CD4-positive, CD25-positive, alpha-beta regulatory T cell (primary cell): Measurements from ENCODE around the gene TMEM11. TPM values are rescaled to one million over a fixed set of nuclear protein-coding genes. Genes with fewer than 3 reads are reported as not detected.

Experiments used
- ATAC-seq, 2 donors: fragments of 150-1000 bp; cut with Tn5 transposase; one replicate each; pipeline ENCODE4 v1.10.0; 2021; ENCODE audit warnings: low read depth in 2 of 2, moderate number of reproducible peaks in 2 of 2, moderate library complexity in 1 of 2
- DNase-seq, 3 donors: peaks; one replicate each; pipeline versions ENCODE4 v3.0.0 to v3.0.0-alpha.2; 2012 to 2022; ENCODE audit warnings: mixed read lengths in 1 of 3
- H3K27ac ChIP-seq: one replicate; pipeline ENCODE4 v1.7.0; 2013; ENCODE audit warnings: mild to moderate bottlenecking, low read length; ENCODE audit not compliant: insufficient read depth, poor library complexity, severe bottlenecking
- H3K27me3 ChIP-seq: one replicate; pipeline ENCODE4 v1.7.0; 2013; ENCODE audit warnings: low read length; ENCODE audit not compliant: control insufficient read depth, insufficient read depth
- H3K36me3 ChIP-seq: one replicate; pipeline ENCODE4 v1.7.0; 2013; ENCODE audit warnings: mild to moderate bottlenecking, low read length, moderate library complexity; ENCODE audit not compliant: control insufficient read depth, insufficient read depth
- H3K4me1 ChIP-seq: 2 replicates; pipeline ENCODE4 v1.7.0; 2013; ENCODE audit warnings: mild to moderate bottlenecking, low read length; ENCODE audit not compliant: insufficient read depth, control insufficient read depth, poor library complexity, severe bottlenecking
- H3K4me3 ChIP-seq: one replicate; pipeline ENCODE4 v1.7.0; 2013; ENCODE audit warnings: low read depth, mild to moderate bottlenecking, low read length, moderate library complexity
- H3K9me3 ChIP-seq, 2 experiments: 1 replicate in 1 of 2; 2 replicates in 1 of 2; pipeline ENCODE4 v1.7.0; 2013; ENCODE audit warnings: low read length in 2 of 2, mild to moderate bottlenecking in 1 of 2, moderate library complexity in 1 of 2; ENCODE audit not compliant: control insufficient read depth in 2 of 2
- H3K27ac Mint-ChIP-seq, 3 donors: one replicate each; pipeline ENCODE4 v1.8.0; 2020 to 2022; ENCODE audit warnings: mild to moderate bottlenecking in 3 of 3, mixed read lengths in 3 of 3, moderate library complexity in 2 of 3
- H3K27me3 Mint-ChIP-seq: one replicate; pipeline ENCODE4 v1.8.0; 2022; ENCODE audit warnings: mild to moderate bottlenecking, mixed read lengths
- H3K36me3 Mint-ChIP-seq: one replicate; pipeline ENCODE4 v1.8.0; 2020; ENCODE audit warnings: mixed read lengths
- H3K4me1 Mint-ChIP-seq, 4 donors: one replicate each; pipeline ENCODE4 v1.8.0; 2020 to 2022; ENCODE audit warnings: mixed read lengths in 4 of 4, mild to moderate bottlenecking in 1 of 4
- H3K4me3 Mint-ChIP-seq, 4 donors: one replicate each; pipeline ENCODE4 v1.8.0; 2020 to 2022; ENCODE audit warnings: mild to moderate bottlenecking in 4 of 4, mixed read lengths in 4 of 4, moderate library complexity in 3 of 4
- H3K9me3 Mint-ChIP-seq, 7 donors: one replicate each; pipeline ENCODE4 v1.8.0; 2020 to 2022; ENCODE audit warnings: mixed read lengths in 7 of 7, mild to moderate bottlenecking in 3 of 7, moderate library complexity in 2 of 7
- polyA plus RNA-seq, 4 donors: library from polyadenylated mRNA; unstranded; fragments of 300-500 nt; fragmentation: Illumina TruSeq; gene quantifications; one replicate each; pipeline ENCODE4 v1.2.3, GENCODE V29; 2021
- total RNA-seq: library from RNA; stranded (reverse); gene quantifications from one replicate; pipeline ENCODE4 v1.2.3, GENCODE V29; 2022

The TMEM11 gene
- total and polyA plus RNA-seq, 5 donors from 2014 or later = 16.1 to 50.3 (median 43.2) TPM

DNA sequence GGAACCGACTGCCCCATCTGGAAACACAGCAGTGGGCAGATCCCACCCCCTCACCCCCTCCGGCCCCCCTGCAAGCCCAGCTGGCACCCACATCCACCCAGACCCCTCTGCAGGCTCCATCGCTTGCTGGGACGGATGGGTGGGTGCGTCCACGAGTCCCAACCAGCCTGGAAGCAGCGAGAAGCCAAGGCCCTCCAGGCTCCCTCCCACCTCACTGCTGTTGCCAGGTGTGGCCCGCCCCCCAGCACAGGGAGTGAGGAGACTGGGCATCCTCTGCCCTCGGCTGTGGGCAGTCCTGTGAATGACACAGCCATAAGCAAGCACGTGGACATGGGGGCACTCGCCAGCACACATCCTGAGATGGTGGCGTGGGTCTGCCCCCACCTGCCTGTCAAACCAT, 11.4 kb downstream of the TMEM11 start:
- H3K36me3 Mint-ChIP-seq = peaks cover 12% of the 10 kb centered on the region
- DNase-seq (no peak), ATAC-seq (no peak)
- no peak overlapping the region for H3K27ac ChIP-seq
- no peak overlapping the region for H3K27ac Mint-ChIP-seq
- H3K4me3 ChIP-seq = no peak overlapping the region
- no peaks in the 10 kb centered on the region for H3K9me3 Mint-ChIP-seq
- H3K4me3 Mint-ChIP-seq = no peak overlapping the region
- peaks cover 27% of the 10 kb centered on the region for H3K36me3 ChIP-seq
- H3K4me1 ChIP-seq = peaks cover 9% of the 10 kb centered on the region
- no peaks in the 10 kb centered on the region for H3K9me3 ChIP-seq
- H3K4me1 Mint-ChIP-seq = peaks cover 0 to 38% (median 18%) of the 10 kb centered on the region in 4 donors
- H3K27me3 Mint-ChIP-seq = no peaks in the 10 kb centered on the region
- H3K27me3 ChIP-seq = no peaks in the 10 kb centered on the region

DNA sequence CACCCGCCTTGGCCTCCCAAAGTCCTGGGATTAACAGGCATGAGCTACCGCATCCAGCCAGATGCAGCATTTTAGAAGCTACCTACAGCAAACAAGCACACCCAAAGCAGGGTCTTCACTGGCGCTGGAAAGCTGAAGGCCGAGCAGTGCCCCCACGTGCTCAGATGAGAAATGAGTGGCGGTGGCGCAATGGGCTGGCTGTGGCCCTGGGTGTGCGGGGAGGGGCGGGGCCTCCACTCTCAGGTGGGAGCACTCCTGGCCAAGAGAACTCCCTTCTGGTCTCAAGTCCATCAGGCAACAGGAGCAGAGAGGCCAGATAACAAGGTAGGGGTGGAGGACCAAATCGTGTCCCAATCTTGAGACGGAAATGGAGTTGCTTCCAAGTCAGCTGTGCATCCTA, 12.1 kb downstream of the TMEM11 start:
- peaks cover 33% of the 10 kb centered on the region for H3K36me3 ChIP-seq

DNA sequence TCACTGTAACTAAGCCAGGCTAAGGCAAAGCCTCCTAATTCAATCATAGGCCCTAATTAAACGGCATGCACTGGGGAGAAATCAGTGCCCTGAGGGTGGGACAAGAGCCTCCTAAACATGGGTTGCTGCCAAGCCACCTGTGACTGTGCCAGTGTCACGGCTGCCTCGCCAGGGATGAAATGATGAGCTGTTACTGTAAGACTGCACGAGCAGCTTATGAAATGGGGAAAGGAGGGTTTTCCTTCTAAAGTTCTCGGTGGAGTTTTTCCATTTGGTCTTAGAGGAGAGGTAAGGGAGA, 12.7 kb downstream of the TMEM11 start:
- peak overlapping the region in 1 of 4 donors; percentile 24 for H3K4me3 Mint-ChIP-seq
- H3K4me1 ChIP-seq = peaks cover 4% of the 10 kb centered on the region
- no peak overlapping the region for H3K27ac ChIP-seq
- peak overlapping the region; percentile 45 to 82 (median 51) for H3K27ac Mint-ChIP-seq
- no peak overlapping the region for H3K4me3 ChIP-seq
- ATAC-seq = no peak
- H3K36me3 Mint-ChIP-seq = peaks cover 22% of the 10 kb centered on the region
- H3K4me1 Mint-ChIP-seq = peaks cover 0 to 40% (median 21%) of the 10 kb centered on the region in 4 donors
- no peaks in the 10 kb centered on the region for H3K9me3 ChIP-seq
- H3K27me3 ChIP-seq = no peaks in the 10 kb centered on the region
- no peaks in the 10 kb centered on the region for H3K9me3 Mint-ChIP-seq
- no peaks in the 10 kb centered on the region for H3K27me3 Mint-ChIP-seq
- no peak for DNase-seq
- H3K36me3 ChIP-seq = peaks cover 36% of the 10 kb centered on the region

More for the DNA sequence above, 12.1 kb downstream of the TMEM11 start:
- no peaks in the 10 kb centered on the region for H3K9me3 Mint-ChIP-seq
- peaks cover 0 to 40% (median 19%) of the 10 kb centered on the region in 4 donors for H3K4me1 Mint-ChIP-seq
- Histone ChIP-seq H3K27me3 (no peaks in the 10 kb centered on the region), H3K9me3 (no peaks in the 10 kb centered on the region), H3K4me1 (peaks cover 9% of the 10 kb centered on the region), H3K4me3 (no peak overlapping the region), H3K27ac (no peak overlapping the region)
- no peak overlapping the region for H3K27ac Mint-ChIP-seq
- DNase-seq (no peak), ATAC-seq (no peak)
- no peak overlapping the region for H3K4me3 Mint-ChIP-seq
- no peaks in the 10 kb centered on the region for H3K27me3 Mint-ChIP-seq
- H3K36me3 Mint-ChIP-seq = peaks cover 17% of the 10 kb centered on the region

GRCh38 chr17:21200590-21201297, 13.2 kb downstream of the TMEM11 start:
- H3K9me3 Mint-ChIP-seq = no peaks in the 10 kb centered on the region
- Histone ChIP-seq H3K27ac (no peak overlapping the region), H3K4me3 (no peak overlapping the region), H3K4me1 (peaks cover 4% of the 10 kb centered on the region), H3K9me3 (no peaks in the 10 kb centered on the region), H3K36me3 (peaks cover 40% of the 10 kb centered on the region), H3K27me3 (no peaks in the 10 kb centered on the region)
- DNase-seq = no peak
- H3K27ac Mint-ChIP-seq = peak overlapping the region in 1 of 3 donors; percentile 45
- peaks cover 0 to 38% (median 17%) of the 10 kb centered on the region in 4 donors for H3K4me1 Mint-ChIP-seq
- peak overlapping the region in 1 of 4 donors; percentile 24 for H3K4me3 Mint-ChIP-seq
- H3K27me3 Mint-ChIP-seq = no peaks in the 10 kb centered on the region
- no peak for ATAC-seq
- peaks cover 22% of the 10 kb centered on the region for H3K36me3 Mint-ChIP-seq

DNA sequence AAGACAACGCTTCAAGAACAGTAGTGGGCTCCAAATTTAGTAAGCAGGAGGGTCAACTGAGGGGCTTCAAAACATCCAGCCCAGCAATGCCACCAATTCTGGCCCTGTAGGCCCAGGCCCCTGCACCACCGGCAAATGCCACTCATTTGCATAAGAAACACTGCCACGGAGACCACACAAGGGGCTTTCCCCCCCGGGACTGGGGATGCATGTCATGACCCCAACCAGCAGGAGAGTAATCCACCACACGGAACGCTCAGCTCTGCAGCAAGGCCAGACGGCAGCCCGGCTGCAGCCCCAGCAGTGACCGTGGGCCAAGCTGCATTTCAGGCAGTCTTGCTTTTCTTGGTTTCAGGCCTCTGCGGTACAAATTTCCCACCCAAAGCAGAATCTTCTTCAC, 14.1 kb downstream of the TMEM11 start:
- ATAC-seq (no peak), DNase-seq (no peak)
- H3K36me3 ChIP-seq = peaks cover 37% of the 10 kb centered on the region
- H3K27me3 ChIP-seq = no peaks in the 10 kb centered on the region
- Mint-ChIP-seq H3K9me3 (no peaks in the 10 kb centered on the region), H3K27ac (no peak overlapping the region), H3K4me1 (peaks cover 0 to 30% (median 11%) of the 10 kb centered on the region in 4 donors), H3K36me3 (peaks cover 22% of the 10 kb centered on the region), H3K27me3 (no peaks in the 10 kb centered on the region), H3K4me3 (no peak overlapping the region)
- no peaks in the 10 kb centered on the region for H3K9me3 ChIP-seq
- no peak overlapping the region for H3K27ac ChIP-seq
- no peaks in the 10 kb centered on the region for H3K4me1 ChIP-seq
- H3K4me3 ChIP-seq = no peak overlapping the region

DNA sequence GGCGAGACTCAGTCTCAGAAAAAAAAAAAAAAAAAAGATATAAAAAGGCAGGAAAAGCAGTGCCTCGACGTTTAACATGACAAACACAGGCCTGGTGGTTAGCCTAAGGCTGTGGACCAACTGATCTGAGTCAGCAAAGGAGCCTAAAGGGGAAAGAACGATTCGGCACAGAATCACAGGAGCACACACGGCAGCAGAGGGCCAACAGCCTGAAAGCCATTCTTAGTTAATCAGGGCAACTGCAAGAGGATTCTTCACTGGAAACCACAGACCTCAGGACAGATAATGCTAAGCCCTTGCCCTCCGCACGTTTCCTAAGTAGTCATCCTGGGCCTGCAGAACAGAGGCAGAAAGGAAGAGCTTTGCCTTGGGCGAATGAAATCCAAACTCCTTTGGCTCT, 14.7 kb downstream of the TMEM11 start:
- Mint-ChIP-seq H3K27ac (no peak overlapping the region), H3K9me3 (no peaks in the 10 kb centered on the region)
- no peaks in the 10 kb centered on the region for H3K27me3 ChIP-seq

DNA sequence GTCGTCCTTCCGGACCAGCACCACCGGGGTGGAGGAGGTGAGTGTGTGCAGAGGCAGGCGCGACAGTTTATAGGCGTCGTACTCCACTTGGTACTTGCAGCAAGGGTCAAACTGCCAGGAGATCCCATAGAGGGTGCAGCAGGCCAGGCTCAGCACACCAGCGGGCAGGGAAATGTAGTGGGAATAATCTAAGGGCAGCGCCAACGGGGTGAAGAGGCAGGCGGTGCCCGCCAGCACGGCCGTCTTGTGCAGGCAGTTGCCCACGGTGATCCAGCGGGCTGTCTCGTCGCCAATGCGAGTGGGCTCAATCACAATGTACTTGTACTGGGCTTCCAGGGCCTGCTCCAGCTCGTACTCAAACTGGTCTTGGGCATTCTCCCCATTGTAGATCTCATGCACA, 15.6 kb downstream of the TMEM11 start:
- Mint-ChIP-seq H3K4me3 (no peak overlapping the region), H3K27me3 (no peaks in the 10 kb centered on the region), H3K36me3 (peaks cover 30% of the 10 kb centered on the region), H3K27ac (peak overlapping the region in 1 of 3 donors; percentile 53), H3K4me1 (peaks cover 0 to 25% (median 9%) of the 10 kb centered on the region in 4 donors), H3K9me3 (no peaks in the 10 kb centered on the region)
- Histone ChIP-seq H3K27me3 (no peaks in the 10 kb centered on the region), H3K9me3 (no peaks in the 10 kb centered on the region), H3K4me3 (no peak overlapping the region), H3K27ac (no peak overlapping the region), H3K36me3 (peaks cover 34% of the 10 kb centered on the region), H3K4me1 (no peaks in the 10 kb centered on the region)
- DNase-seq = no peak
- ATAC-seq = no peak

More for the DNA sequence above, 14.7 kb downstream of the TMEM11 start:
- H3K9me3 ChIP-seq = no peaks in the 10 kb centered on the region
- ATAC-seq (no peak), DNase-seq (no peak)
- no peak overlapping the region for H3K27ac ChIP-seq
- H3K27me3 Mint-ChIP-seq = no peaks in the 10 kb centered on the region
- no peaks in the 10 kb centered on the region for H3K4me1 ChIP-seq
- H3K4me3 ChIP-seq = no peak overlapping the region
- H3K4me3 Mint-ChIP-seq = no peak overlapping the region
- peaks cover 34% of the 10 kb centered on the region for H3K36me3 ChIP-seq
- peaks cover 0 to 27% (median 10%) of the 10 kb centered on the region in 4 donors for H3K4me1 Mint-ChIP-seq
- H3K36me3 Mint-ChIP-seq = peaks cover 26% of the 10 kb centered on the region

GRCh38 chr17:21196126-21196525, 17.8 kb downstream of the TMEM11 start:
- H3K4me3 Mint-ChIP-seq = no peak overlapping the region
- Histone ChIP-seq H3K9me3 (no peaks in the 10 kb centered on the region), H3K27ac (no peak overlapping the region), H3K27me3 (no peaks in the 10 kb centered on the region), H3K4me1 (no peaks in the 10 kb centered on the region), H3K4me3 (no peak overlapping the region), H3K36me3 (peaks cover 27% of the 10 kb centered on the region)
- H3K4me1 Mint-ChIP-seq = peaks cover 0 to 17% (median 7%) of the 10 kb centered on the region in 4 donors
- H3K36me3 Mint-ChIP-seq = peaks cover 32% of the 10 kb centered on the region
- ATAC-seq = no peak
- no peaks in the 10 kb centered on the region for H3K27me3 Mint-ChIP-seq
- no peak overlapping the region for H3K27ac Mint-ChIP-seq
- DNase-seq = no peak
- no peaks in the 10 kb centered on the region for H3K9me3 Mint-ChIP-seq
